HepG2 (cell line): Measurements from ENCODE around the gene ACSM3. TPM values are rescaled to one million over a fixed set of nuclear protein-coding genes. Genes with fewer than 3 reads are reported as not detected.
A peak's percentile ranks its signal among the peaks of the same experiment; 100 is the strongest.

Experiments
- GLI4 ChIP-seq: sonication (generic); formaldehyde crosslinking; IDR thresholded peaks from 2 replicates; pipeline ENCODE4 v1.5.1; 2020; ENCODE audit warnings: missing genetic modification reagents, mild to moderate bottlenecking, moderate library complexity, borderline replicate concordance
- HNRNPL ChIP-seq: fragments of 200-400 bp; formaldehyde crosslinking; IDR thresholded peaks from 2 replicates; pipeline ENCODE4 v1.6.1; 2017; ENCODE audit warnings: mild to moderate bottlenecking, low read depth, low read length
- JARID2 ChIP-seq: sonication (generic); formaldehyde crosslinking; IDR thresholded peaks from 2 replicates; pipeline ENCODE4 v1.8.1; 2023; ENCODE audit warnings: missing genetic modification reagents, inconsistent platforms; ENCODE audit not compliant: insufficient replicate concordance
- SP140L ChIP-seq: sonication (generic); formaldehyde crosslinking; IDR thresholded peaks from 2 replicates; pipeline ENCODE4 v1.4.0; 2020; ENCODE audit warnings: missing genetic modification reagents, borderline replicate concordance
- TGIF2 ChIP-seq: IDR thresholded peaks from 2 replicates; pipeline ENCODE4 v1.6.1; 2016; ENCODE audit warnings: control low read depth, missing compliant biosample characterization
- ZBTB44 ChIP-seq: sonication (generic); formaldehyde crosslinking; IDR thresholded peaks from 2 replicates; pipeline ENCODE4 v1.4.0; 2020; ENCODE audit warnings: missing genetic modification reagents
- ZNF460 ChIP-seq: sonication (generic); formaldehyde crosslinking; IDR thresholded peaks from 2 replicates; pipeline ENCODE4 v1.5.1; 2020; ENCODE audit warnings: missing genetic modification reagents, mild to moderate bottlenecking, borderline replicate concordance
- ZNF615 ChIP-seq: sonication (generic); formaldehyde crosslinking; IDR thresholded peaks from 2 replicates; pipeline ENCODE4 v1.5.0; 2020; ENCODE audit warnings: mild to moderate bottlenecking, missing genetic modification reagents, borderline replicate concordance
- polyA plus RNA-seq, 8 experiments: library from polyadenylated mRNA; depleted of rRNA in 3 of 8; stranded (reverse) in 7 of 8; unstranded in 1 of 8; fragments of >200 nt; fragmentation: Illumina TruSeq in 4 of 8; extraction: Trizol in 4 of 8; gene quantifications; 2 replicates each; pipeline versions ENCODE4 v1.2.1 to v1.2.3, GENCODE V29; 2011 to 2016; ENCODE audit warnings: low read depth in 4 of 8, missing spikeins in 1 of 8, mixed read lengths in 1 of 8; ENCODE audit not compliant: insufficient read depth in 1 of 8
- total RNA-seq, 5 experiments: library from RNA; depleted of rRNA; stranded (reverse); fragments of >200 nt; fragmentation: Illumina TruSeq; extraction: Trizol; gene quantifications; 2 replicates each; pipeline ENCODE4 v1.2.3, GENCODE V29; 2016; ENCODE audit warnings: low read depth in 1 of 5
- TF ChIP-seq, protein P1 (sequence below): sonication (generic); formaldehyde crosslinking; IDR thresholded peaks from 2 replicates; pipeline ENCODE4 v1.4.0; 2020; ENCODE audit warnings: missing genetic modification reagents, borderline replicate concordance
- TF ChIP-seq, protein P2 (sequence below): sonication (generic); formaldehyde crosslinking; IDR thresholded peaks from 2 replicates; pipeline ENCODE4 v1.8.1; 2023; ENCODE audit warnings: mild to moderate bottlenecking, inconsistent platforms, moderate library complexity, missing genetic modification reagents, borderline replicate concordance
- TF ChIP-seq, protein P3 (sequence below): sonication (generic); formaldehyde crosslinking; IDR thresholded peaks from 2 replicates; pipeline ENCODE4 v1.4.0; 2020; ENCODE audit warnings: missing genetic modification reagents, borderline replicate concordance
- TF ChIP-seq, protein P4 (sequence below): sonication (generic); formaldehyde crosslinking; conservative IDR thresholded peaks from 2 replicates; pipeline ENCODE4 v1.4.0; 2020; ENCODE audit warnings: mild to moderate bottlenecking, missing genetic modification reagents, moderate library complexity

The ACSM3 gene
- total and polyA plus RNA-seq, 2 of the 13 experiments (the other 11 are each of a cell fraction or from before 2014, with no cell fraction given), result 74.0 to 108 TPM

GRCh38 chr16:20806168-20807050, 42.6 kb downstream of the ACSM3 start, which contains the start of the genes ERI2 and REXO5 (continued):
- TF ChIP-seq, protein P1, sequence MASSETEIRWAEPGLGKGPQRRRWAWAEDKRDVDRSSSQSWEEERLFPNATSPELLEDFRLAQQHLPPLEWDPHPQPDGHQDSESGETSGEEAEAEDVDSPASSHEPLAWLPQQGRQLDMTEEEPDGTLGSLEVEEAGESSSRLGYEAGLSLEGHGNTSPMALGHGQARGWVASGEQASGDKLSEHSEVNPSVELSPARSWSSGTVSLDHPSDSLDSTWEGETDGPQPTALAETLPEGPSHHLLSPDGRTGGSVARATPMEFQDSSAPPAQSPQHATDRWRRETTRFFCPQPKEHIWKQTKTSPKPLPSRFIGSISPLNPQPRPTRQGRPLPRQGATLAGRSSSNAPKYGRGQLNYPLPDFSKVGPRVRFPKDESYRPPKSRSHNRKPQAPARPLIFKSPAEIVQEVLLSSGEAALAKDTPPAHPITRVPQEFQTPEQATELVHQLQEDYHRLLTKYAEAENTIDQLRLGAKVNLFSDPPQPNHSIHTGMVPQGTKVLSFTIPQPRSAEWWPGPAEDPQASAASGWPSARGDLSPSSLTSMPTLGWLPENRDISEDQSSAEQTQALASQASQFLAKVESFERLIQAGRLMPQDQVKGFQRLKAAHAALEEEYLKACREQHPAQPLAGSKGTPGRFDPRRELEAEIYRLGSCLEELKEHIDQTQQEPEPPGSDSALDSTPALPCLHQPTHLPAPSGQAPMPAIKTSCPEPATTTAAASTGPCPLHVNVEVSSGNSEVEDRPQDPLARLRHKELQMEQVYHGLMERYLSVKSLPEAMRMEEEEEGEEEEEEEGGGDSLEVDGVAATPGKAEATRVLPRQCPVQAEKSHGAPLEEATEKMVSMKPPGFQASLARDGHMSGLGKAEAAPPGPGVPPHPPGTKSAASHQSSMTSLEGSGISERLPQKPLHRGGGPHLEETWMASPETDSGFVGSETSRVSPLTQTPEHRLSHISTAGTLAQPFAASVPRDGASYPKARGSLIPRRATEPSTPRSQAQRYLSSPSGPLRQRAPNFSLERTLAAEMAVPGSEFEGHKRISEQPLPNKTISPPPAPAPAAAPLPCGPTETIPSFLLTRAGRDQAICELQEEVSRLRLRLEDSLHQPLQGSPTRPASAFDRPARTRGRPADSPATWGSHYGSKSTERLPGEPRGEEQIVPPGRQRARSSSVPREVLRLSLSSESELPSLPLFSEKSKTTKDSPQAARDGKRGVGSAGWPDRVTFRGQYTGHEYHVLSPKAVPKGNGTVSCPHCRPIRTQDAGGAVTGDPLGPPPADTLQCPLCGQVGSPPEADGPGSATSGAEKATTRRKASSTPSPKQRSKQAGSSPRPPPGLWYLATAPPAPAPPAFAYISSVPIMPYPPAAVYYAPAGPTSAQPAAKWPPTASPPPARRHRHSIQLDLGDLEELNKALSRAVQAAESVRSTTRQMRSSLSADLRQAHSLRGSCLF, result peak; percentile 88; the same call in 1 of the 2 replicates
- TF ChIP-seq ZNF615 (CRISPR knock-in tag) (peak; percentile 98; the same call in 1 of the 2 replicates), TGIF2 (CRISPR knock-in tag) (peak; percentile 98; the same call in 1 of the 2 replicates), GLI4 (peak; percentile 96), JARID2 (CRISPR knock-in tag) (no peak), HNRNPL (peak; percentile 97), ZBTB44 (peak; percentile 73; the same call in 1 of the 2 replicates), ZNF460 (peak; percentile 80; the same call in 1 of the 2 replicates), SP140L (CRISPR knock-in tag) (peak; percentile 89)
- TF ChIP-seq, protein P2, sequence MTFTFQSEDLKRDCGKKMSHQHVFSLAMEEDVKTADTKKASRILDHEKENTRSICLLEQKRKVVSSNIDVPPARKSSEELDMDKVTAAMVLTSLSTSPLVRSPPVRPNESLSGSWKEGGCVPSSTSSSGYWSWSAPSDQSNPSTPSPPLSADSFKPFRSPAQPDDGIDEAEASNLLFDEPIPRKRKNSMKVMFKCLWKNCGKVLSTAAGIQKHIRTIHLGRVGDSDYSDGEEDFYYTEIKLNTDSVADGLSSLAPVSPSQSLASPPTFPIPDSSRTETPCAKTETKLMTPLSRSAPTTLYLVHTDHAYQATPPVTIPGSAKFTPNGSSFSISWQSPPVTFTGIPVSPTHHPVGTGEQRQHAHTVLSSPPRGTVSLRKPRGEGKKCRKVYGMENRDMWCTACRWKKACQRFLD (CRISPR knock-in tag), result peak; percentile 97
- TF ChIP-seq, protein P3, sequence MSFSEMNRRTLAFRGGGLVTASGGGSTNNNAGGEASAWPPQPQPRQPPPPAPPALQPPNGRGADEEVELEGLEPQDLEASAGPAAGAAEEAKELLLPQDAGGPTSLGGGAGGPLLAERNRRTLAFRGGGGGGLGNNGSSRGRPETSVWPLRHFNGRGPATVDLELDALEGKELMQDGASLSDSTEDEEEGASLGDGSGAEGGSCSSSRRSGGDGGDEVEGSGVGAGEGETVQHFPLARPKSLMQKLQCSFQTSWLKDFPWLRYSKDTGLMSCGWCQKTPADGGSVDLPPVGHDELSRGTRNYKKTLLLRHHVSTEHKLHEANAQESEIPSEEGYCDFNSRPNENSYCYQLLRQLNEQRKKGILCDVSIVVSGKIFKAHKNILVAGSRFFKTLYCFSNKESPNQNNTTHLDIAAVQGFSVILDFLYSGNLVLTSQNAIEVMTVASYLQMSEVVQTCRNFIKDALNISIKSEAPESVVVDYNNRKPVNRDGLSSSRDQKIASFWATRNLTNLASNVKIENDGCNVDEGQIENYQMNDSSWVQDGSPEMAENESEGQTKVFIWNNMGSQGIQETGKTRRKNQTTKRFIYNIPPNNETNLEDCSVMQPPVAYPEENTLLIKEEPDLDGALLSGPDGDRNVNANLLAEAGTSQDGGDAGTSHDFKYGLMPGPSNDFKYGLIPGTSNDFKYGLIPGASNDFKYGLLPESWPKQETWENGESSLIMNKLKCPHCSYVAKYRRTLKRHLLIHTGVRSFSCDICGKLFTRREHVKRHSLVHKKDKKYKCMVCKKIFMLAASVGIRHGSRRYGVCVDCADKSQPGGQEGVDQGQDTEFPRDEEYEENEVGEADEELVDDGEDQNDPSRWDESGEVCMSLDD, result peak; percentile 54; the same call in 1 of the 2 replicates
- TF ChIP-seq, protein P4, sequence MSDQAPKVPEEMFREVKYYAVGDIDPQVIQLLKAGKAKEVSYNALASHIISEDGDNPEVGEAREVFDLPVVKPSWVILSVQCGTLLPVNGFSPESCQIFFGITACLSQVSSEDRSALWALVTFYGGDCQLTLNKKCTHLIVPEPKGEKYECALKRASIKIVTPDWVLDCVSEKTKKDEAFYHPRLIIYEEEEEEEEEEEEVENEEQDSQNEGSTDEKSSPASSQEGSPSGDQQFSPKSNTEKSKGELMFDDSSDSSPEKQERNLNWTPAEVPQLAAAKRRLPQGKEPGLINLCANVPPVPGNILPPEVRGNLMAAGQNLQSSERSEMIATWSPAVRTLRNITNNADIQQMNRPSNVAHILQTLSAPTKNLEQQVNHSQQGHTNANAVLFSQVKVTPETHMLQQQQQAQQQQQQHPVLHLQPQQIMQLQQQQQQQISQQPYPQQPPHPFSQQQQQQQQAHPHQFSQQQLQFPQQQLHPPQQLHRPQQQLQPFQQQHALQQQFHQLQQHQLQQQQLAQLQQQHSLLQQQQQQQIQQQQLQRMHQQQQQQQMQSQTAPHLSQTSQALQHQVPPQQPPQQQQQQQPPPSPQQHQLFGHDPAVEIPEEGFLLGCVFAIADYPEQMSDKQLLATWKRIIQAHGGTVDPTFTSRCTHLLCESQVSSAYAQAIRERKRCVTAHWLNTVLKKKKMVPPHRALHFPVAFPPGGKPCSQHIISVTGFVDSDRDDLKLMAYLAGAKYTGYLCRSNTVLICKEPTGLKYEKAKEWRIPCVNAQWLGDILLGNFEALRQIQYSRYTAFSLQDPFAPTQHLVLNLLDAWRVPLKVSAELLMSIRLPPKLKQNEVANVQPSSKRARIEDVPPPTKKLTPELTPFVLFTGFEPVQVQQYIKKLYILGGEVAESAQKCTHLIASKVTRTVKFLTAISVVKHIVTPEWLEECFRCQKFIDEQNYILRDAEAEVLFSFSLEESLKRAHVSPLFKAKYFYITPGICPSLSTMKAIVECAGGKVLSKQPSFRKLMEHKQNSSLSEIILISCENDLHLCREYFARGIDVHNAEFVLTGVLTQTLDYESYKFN (CRISPR knock-in tag), result peak; percentile 80
